ENCODE measurements around the gene GEMIN7.

Gene GEMIN7

DNA sequence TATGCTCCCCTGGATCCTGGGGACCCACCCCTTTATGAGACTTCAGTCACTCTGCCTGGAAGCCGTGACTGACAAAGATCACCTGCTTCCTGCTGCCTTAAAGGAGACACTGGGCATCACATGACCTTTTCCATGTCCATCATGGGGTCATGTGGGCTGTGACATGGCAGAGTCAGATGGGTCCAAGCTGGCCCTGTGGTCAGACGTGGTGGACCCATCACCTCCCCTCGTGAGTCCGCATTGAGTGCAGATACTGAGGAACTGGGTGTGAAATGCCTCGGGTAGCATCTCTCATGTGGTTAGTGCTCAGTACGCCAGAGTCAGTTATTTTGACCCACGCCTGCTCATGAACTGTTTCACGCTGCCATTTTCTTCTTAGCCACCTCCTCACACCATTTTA is 54.6 kb downstream of the GEMIN7 start:
- no peak for DNase-seq

DNA sequence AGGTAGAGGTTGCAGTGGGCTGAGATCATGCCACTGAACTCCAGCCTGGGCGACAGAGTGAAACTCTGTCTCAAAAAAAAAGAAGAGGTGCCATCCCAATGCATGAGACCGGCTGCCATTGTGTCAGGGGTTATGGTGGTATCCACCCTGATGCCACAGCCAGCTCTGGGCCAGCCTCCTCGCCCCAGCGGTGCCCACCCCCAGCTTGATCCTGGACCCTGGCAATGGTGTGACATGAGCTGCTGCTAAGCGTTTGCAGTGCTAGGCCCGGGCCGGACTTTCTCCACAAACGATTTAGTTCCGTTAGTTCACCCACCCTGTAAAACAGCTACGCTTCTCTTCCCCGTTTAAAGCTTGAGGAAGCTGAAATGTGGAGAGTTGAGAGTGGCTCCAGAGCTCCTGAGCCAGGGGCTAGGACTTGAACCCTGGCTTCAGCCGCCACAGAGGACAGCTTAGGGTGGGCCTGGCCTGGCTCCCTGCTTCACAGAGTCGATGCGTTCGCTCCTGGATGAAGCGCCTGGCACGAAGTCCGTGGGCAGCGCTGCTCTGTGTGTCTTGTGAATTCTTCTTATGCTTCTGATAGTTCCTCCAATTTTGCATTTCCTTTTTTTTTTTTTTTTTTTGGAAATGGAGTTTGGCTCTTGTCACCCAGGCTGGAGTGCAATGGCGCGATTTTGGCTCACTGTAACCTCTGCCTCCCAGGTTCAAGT is 56.3 kb downstream of the GEMIN7 start:
- no peak for DNase-seq

DNA sequence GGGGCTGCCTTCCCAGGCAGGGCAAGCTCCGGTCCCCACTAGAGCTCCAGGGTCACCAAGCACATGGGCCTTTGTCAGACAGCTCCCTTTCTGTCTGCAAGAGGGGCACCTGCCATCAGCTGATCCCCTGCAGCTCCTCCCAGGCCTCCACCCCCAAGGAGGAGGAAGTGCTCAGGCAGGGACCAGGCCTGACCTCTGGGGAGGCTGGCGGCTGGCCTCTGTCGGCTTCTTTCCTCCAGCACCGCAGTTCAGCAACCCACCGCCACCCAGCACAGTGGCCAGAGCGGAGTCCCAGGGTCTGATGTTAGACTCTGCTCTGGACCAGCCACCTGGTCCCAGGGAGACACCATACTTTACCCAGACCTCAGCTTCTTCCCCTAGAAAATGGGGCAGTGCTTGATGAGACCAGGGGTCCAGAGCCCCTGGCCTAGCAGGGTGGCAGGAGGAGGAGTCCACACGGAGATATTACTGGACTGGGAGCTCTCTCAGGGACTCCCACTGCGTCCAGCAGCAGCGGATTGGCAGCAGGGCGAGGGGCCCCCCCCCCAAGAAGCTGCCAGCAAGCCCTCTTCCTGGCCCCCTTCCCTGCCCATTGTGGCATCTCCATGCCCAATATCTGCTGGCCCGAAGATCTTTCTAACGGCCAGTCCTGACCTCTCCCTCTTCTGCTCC is 57.6 kb downstream of the GEMIN7 start:
- DNase-seq = no peak

DNA sequence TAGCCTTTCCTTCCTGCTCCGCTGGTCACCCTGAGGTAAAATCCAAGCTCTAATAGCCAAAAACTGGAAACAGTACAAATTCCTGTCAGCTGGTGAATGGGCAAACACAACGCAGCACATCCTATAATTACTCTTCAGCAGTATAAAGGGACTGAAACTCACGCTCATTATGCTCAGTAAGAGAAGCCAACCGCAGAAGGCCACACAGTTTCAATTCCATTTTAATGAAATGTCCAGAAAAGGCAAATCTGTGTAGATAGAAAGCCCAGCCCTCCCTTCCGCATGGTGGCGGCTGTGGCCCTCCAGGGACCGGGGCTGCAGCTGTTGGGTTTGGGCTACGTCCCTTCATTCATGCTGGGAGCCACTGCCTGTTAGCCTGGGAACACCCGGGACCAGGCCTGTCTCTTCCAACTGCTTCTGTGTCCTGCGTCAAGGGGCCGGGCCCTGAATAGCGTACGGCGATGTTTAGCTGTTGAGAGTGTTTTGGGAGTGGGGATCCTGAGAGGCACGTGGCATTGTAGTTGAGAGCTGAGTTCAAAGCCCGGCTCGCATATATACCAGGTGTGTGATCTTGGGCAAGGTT is 58.2 kb downstream of the GEMIN7 start:
- no peak for DNase-seq

DNA sequence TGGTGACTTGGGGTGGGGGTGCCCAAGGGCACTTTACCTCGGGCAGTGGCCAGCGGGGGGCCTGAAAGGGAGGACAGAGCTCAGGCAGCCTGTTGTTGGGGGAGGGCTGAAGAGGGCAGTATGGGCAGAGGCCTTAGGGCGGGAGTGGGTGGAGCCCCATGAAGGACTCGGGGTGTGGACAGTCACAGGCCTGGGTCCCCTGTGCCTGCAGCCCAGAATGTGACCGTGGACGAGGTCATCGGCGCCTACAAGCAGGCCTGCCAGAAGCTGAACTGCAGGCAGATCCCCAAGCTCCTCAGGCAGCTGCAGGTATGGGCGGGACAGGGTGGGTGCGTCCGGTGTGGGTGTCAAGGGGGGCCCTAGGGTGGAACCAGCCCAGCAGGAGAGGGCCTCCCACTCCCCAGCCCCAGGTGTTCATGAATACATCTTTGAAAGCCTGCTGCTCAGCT is 59.3 kb downstream of the GEMIN7 start:
- DNase-seq = no peak

GRCh38 chr19:45139286-45140143 is 60.5 kb downstream of the GEMIN7 start:
- DNase-seq = no peak

DNA sequence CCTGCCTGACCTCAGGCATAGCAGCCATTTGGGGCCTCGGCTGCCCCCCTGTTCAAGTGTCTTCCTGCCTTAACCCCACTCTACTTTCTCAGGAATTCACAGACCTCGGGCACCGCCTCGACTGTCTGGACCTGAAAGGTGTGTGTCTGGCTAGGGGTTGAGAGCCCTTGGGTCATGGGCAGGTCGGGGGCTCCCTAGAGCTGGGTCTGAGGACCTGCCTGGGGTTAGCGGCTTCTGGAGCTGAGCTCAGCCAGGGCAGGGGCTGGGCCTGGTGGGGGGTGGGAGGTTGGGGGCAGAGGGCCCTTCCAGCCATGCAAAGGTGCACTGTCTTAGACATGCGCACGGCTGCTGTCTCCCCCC is 61.1 kb downstream of the GEMIN7 start:
- DNase-seq = no peak

GRCh38 chr19:45140533-45140932 is 61.5 kb downstream of the GEMIN7 start:
- no peak for DNase-seq
